ENCODE measurements around the gene IKZF1.

IKZF1 gene

GRCh38 chr7:50377356-50377755, 72.8 kb downstream of the IKZF1 start:
- no peak for DNase-seq

- DNase-seq, result no peak
Observed at GRCh38 chr7:50379082-50379481, 74.6 kb downstream of the IKZF1 start.

DNA sequence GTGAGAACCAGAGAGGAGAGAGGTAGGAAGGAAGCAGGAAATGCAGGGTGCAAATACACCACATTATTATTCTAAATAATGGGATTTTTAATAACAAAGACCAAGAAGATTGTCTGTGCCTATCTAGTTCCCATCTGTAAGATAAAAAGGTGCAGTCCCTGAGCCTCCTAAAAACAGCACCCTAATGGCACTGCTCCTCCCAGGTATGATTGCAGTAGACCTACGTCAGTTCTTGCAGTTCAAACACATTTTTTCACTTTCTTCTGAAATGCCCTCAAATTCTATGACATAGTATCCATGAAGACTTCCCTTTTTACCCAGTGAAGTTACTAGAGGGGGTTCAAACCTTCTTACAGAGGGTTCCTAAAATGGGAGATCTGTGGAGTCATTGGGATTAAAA, 75.0 kb downstream of the IKZF1 start:
- no peak for DNase-seq

DNA sequence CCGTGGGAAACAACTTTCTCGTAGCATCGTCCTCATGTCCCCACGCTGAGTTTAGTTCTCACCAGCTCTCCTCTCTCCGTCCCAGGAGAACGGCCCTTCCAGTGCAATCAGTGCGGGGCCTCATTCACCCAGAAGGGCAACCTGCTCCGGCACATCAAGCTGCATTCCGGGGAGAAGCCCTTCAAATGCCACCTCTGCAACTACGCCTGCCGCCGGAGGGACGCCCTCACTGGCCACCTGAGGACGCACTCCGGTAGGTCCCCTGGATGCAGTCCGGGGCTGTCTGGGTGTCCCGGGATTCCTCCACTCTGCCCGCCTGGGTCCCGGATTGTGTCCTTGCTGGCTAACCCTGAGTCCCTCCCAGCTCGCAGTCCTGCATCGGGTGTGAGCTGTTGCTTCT, 77.9 kb downstream of the IKZF1 start:
- DNase-seq, result no peak

GRCh38 chr7:50387351-50387750, 82.8 kb downstream of the IKZF1 start:
- no peak for DNase-seq

DNA sequence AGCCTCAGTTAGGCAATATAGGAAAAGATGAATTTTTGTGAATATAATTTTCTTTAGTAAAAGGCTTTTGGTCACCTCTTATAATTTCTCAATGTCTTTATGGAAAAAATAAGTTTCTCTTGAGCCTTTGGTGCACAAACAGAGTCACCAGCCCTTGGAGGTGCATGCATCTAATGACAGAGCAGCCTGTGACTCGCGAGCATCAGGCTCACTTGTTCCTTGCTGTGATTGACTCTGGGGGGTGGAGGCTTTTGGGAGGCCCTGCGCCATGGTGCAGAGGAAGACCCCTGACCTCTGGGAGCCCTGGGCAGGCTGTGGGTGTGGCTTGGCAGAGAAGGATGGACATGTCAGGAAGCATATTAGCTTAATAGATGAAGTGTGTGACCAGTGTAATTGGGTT, 85.4 kb downstream of the IKZF1 start:
- no peak for DNase-seq

- DNase-seq, result no peak
Observed at GRCh38 chr7:50391386-50391785, 86.9 kb downstream of the IKZF1 start.

DNA sequence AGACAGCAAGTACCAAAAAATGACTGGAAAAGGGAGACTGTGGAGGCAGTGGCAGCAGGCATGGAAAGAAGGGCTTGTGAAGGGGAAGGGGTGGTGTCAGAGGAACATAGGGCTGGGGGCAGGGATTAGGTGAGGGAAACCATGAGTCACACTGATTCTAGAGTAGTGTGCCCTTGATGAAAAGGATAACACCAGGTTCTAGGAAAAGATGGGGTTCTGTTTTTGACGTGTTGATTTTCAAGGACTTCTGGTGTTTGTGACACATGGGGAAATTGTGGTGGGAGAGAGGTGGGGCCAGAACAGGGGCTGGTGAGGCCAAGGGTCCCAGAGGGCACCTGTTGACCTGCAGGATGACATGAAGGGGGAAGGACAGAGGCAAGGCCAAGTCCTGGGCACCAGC, 88.6 kb downstream of the IKZF1 start:
- no peak for DNase-seq

GRCh38 chr7:50393547-50394252, 89.2 kb downstream of the IKZF1 start:
- peak; percentile 59 for DNase-seq

DNA sequence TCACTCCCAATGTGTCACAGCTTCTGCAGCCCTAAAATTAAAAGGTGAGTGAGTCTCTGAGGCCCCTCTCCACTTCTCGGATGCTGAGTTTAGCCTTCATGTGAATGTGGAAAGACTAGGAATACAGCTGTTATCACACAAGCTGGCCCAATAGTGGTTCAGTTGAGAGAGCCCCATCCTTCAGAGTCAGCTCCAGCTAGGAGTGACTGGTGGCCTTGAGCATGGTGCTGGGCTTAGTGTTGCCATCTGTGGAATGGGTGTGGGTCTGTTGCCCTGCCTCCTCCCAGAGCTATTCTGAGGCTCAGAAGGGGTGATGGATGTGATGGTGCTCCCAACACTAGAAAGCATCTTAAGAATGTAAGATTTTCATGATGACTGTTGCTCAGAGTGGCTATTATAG, 89.8 kb downstream of the IKZF1 start:
- no peak for DNase-seq

- DNase-seq, result peak; percentile 32
Observed at GRCh38 chr7:50396856-50397255, 92.3 kb downstream of the IKZF1 start.

DNA sequence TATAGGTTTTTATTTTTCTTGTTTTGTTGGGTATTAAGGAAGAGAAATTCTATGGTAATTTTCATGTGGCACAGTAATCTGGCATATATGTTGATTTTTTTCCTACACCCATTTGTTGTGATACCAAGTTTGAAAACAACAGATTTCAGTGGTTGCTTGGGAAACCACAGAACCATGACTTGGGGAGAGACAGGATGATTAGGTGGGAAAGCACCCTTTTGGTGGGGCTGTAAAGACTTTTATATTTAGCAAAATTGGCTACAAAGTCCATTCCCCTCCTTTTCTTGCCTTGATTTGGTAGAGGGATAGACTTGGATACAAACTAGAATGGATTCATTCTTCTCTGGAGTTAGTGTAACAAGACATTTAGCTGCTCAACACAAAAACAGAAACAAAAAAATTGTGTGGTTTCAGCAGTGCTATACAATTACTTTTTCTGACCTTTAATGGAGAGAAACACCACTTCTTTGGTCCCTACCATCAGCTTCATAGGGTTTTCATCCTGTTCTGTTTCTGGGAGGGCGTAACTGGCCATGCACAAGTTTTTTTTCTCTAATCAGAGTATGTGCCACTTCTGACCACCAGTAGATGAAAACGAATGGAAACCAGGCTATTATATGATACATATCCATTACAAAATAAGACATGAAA, 92.9 kb downstream of the IKZF1 start:
- peak; percentile 61 for DNase-seq

- no peak for DNase-seq
Observed at GRCh38 chr7:50397971-50398324, 93.4 kb downstream of the IKZF1 start.

DNA sequence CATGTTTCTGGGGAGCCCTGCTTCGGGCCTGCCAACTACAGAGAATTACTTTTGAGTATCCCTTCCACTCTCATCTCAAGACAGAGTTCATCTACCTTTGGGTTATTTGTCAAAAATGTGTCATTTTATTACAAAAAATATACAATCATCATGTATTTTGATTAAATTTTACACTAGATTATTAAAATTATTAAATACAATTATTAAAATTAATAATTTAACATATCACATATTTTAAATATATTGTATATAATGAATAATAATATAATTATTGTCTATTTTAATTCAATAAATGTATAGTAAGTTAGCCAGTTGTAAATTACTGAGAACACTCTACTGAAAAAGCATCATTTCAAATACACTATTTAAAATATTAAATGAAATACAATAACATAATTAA, 94.7 kb downstream of the IKZF1 start:
- DNase-seq, result no peak

GRCh38 chr7:50399635-50400034, 95.1 kb downstream of the IKZF1 start:
- DNase-seq, result no peak

DNA sequence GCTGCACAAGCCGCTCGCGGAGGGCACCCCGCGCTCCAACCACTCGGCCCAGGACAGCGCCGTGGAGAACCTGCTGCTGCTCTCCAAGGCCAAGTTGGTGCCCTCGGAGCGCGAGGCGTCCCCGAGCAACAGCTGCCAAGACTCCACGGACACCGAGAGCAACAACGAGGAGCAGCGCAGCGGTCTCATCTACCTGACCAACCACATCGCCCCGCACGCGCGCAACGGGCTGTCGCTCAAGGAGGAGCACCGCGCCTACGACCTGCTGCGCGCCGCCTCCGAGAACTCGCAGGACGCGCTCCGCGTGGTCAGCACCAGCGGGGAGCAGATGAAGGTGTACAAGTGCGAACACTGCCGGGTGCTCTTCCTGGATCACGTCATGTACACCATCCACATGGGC, 95.6 kb downstream of the IKZF1 start:
- no peak for DNase-seq

- no peak for DNase-seq
Observed at GRCh38 chr7:50404392-50404791, 99.9 kb downstream of the IKZF1 start.

DNA sequence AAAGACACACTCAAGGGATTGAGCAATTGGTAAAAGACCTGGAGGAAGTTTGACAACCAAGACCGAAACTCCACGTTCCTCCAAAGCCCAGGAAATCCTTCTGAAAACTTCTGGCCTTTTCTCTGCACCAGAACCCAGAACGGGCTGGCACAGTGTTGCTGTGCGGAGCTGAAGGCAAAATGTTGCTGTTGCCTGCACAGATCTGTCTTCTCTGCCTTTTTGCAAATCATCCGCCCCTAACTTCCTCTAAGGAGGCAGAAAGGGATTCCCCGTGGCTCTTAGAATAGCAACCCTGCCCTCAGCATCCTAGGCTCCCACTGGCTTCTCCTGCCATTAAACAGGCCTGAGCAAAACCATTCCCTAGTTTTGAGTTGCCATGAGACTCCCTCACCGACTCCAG, 100.7 kb downstream of the IKZF1 start:
- DNase-seq, result no peak

- DNase-seq, result no peak
Observed at GRCh38 chr7:50406935-50407334, 102.4 kb downstream of the IKZF1 start.

- no peak for DNase-seq
Observed at GRCh38 chr7:50409856-50410745, 105.6 kb downstream of the IKZF1 start.

DNA sequence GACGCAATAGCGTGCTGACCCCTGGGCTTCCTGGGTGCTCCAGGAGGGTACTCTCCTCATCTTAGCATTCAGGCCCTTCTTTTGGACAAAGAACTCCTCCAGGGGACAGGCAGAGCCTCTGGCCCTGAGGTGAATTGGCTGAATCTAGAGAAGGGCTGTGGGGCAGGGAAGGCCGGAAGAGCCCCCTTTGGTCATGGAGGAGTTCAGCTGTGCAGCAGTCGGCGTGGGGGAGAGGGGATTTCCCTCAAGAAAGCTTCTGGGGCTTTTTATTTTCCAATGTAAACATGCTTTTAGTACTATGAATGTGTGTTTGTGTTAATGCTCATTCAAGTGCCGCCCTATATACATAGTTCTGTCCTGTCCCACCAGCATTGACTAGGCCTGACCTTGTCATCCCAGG, 106.8 kb downstream of the IKZF1 start:
- DNase-seq, result no peak

DNA sequence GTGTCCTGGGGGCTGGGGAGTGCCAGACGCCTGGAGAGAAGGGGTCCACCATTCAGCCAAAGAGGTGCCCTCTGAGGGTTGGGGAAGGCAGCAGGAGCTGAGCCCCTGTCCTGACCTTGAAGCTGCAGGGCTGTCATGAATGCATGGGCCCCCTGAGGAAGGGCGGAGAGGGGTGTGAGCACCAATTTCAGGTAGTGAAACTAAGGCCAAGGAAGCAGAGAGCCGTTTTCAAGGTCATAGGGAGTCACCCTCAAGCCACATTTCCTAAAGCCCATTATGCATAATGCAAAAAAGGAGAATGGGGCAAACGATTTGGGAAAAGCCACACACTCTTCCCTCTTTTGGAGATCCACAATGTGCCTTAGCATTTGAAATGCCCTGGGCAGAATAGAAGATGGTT, 108.5 kb downstream of the IKZF1 start:
- no peak for DNase-seq

DNA sequence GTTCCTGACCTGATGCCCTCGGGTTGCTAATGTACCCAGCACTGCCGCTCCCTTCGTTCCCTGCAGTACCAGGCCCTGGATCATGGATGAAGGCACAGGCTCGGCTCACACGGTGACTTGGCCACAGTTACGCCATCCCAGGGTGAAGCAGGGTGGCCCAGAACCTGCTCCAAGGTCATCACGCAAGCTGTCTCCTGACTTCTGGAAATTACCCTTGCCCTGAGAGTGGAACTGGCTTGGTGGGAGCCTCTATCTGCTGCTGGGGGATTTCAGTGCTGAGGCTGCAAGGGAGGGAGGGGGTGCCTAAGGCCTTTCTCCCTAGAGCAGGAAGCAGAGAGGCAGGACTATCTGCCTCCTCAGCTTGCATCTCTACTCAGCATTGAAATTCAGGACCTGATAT, 109.0 kb downstream of the IKZF1 start:
- no peak for DNase-seq

- no peak for DNase-seq
Observed at GRCh38 chr7:50415844-50416364, 111.4 kb downstream of the IKZF1 start.

All from central memory CD4-positive, alpha-beta T cell (primary cell).